SK-N-MC (cell line): Measurements from ENCODE around the gene GPC3.

Experiments used
- EZH2 ChIP-seq: fragments of 200-600 bp; sonication (generic); IDR thresholded peaks from one replicate; pipeline ENCODE4 v1.6.1; 2017; ENCODE audit warnings: antibody characterized with exemption
- POLR2AphosphoS5 ChIP-seq: IDR thresholded peaks from 2 replicates; pipeline ENCODE4 v1.6.1; 2012; ENCODE audit warnings: mild to moderate bottlenecking, low read depth, low read length, borderline replicate concordance

GRCh38 chrX:133926099-133926498 lies 59.3 kb downstream of the GPC3 start:
- no peak for TF ChIP-seq EZH2
- TF ChIP-seq POLR2AphosphoS5, result no peak
